Measurements from ENCODE around the gene RPS23. TPM values are rescaled to one million over a fixed set of nuclear protein-coding genes. Genes with fewer than 3 reads are reported as not detected.

The RPS23 gene
- total RNA-seq, 1 experiment from 2014 or later, result 2,206 TPM

GRCh38 chr5:82265047-82265446, 13.1 kb downstream of the RPS23 start:
- Histone ChIP-seq H3K27me3 (ENCODE audit: insufficient read depth, low read length) (no peaks in the 10 kb centered on the region), H3K4me2 (ENCODE audit: low read length) (no peak overlapping the region), H3K9me3 (ENCODE audit: control insufficient read depth in 1 of 2, insufficient read depth in 1 of 2, low read depth in 1 of 2, low read length in 2 of 2) (peaks cover 0 to 4% of the 10 kb centered on the region in 2 experiments; a peak in 1 of 4 replicates), H3K4me3 (replicated peaks in 1 of 2; ENCODE audit: low read depth in 1 of 2, low read length in 2 of 2) (no peak overlapping the region), H3K79me2 (ENCODE audit: insufficient read depth, low read length) (no peaks in the 10 kb centered on the region), H3K9ac (ENCODE audit: low read length) (no peak overlapping the region), H2AFZ (ENCODE audit: low read depth, low read length, poor library complexity, severe bottlenecking) (no peak overlapping the region), H3K27ac (ENCODE audit: low read depth, low read length) (no peak overlapping the region), H3K9me2 (ENCODE audit: insufficient read depth) (no peaks in the 10 kb centered on the region), H3K4me1 (ENCODE audit: control insufficient read depth in 1 of 2, insufficient read depth in 2 of 2, low read length in 2 of 2) (no peaks in the 10 kb centered on the region), H3K36me3 (ENCODE audit: control insufficient read depth in 1 of 2, insufficient read depth in 2 of 2, low read length in 2 of 2) (0 out of 4 replicates have a peak, but pooled peaks cover 0 to 4% of the 10 kb centered on the region in 2 experiments), H4K20me1 (ENCODE audit: insufficient read depth) (no peaks in the 10 kb centered on the region)
- intact Hi-C loops (cut with micrococcal nuclease), result no loop called here
- no TSS peak for BruUV-seq (replicated peaks)
- no peak for TF ChIP-seq EZH2phosphoT487 (IDR thresholded peaks at IDR 0.05; ENCODE audit: borderline replicate concordance)
- no peak for TF ChIP-seq ELF1 (IDR thresholded peaks at IDR 0.05; ENCODE audit: borderline replicate concordance, low read depth)
- TF ChIP-seq, protein P1, sequence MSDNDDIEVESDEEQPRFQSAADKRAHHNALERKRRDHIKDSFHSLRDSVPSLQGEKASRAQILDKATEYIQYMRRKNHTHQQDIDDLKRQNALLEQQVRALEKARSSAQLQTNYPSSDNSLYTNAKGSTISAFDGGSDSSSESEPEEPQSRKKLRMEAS (IDR thresholded peaks at IDR 0.05), result no peak
- no peak for TF ChIP-seq ZFX (IDR thresholded peaks at IDR 0.05)
- TF ChIP-seq, protein P2, sequence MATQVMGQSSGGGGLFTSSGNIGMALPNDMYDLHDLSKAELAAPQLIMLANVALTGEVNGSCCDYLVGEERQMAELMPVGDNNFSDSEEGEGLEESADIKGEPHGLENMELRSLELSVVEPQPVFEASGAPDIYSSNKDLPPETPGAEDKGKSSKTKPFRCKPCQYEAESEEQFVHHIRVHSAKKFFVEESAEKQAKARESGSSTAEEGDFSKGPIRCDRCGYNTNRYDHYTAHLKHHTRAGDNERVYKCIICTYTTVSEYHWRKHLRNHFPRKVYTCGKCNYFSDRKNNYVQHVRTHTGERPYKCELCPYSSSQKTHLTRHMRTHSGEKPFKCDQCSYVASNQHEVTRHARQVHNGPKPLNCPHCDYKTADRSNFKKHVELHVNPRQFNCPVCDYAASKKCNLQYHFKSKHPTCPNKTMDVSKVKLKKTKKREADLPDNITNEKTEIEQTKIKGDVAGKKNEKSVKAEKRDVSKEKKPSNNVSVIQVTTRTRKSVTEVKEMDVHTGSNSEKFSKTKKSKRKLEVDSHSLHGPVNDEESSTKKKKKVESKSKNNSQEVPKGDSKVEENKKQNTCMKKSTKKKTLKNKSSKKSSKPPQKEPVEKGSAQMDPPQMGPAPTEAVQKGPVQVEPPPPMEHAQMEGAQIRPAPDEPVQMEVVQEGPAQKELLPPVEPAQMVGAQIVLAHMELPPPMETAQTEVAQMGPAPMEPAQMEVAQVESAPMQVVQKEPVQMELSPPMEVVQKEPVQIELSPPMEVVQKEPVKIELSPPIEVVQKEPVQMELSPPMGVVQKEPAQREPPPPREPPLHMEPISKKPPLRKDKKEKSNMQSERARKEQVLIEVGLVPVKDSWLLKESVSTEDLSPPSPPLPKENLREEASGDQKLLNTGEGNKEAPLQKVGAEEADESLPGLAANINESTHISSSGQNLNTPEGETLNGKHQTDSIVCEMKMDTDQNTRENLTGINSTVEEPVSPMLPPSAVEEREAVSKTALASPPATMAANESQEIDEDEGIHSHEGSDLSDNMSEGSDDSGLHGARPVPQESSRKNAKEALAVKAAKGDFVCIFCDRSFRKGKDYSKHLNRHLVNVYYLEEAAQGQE (IDR thresholded peaks at IDR 0.05; ENCODE audit: low read depth), result no peak
- ChIA-PET RAD21 (ENCODE audit: low non-redundant PET in 1 of 2, low total read pairs in 2 of 2, uncharacterized antibody in 2 of 2, unreplicated experiment in 2 of 2) (no interaction called here), POLR2A (no interaction called here), CTCF (no interaction called here)
- ATAC-seq, result no peak
- no peak for DNase-seq (ENCODE audit: low read depth, low spot score)
